ENCODE results near the gene THAP7. TPM values are rescaled to one million over a fixed set of nuclear protein-coding genes. Genes with fewer than 3 reads are reported as not detected.
A peak's percentile ranks its signal among the peaks of the same experiment; 100 is the strongest.

The THAP7 gene
- total and polyA plus RNA-seq, 2 donors (not counting 3 experiments of a cell fraction or from before 2014, with no cell fraction given) = 13.5 to 24.4 TPM

GRCh38 chr22:20999350-21000206 lies 2.3 kb downstream of the THAP7 start:
- dilution Hi-C loops (cut with MboI; ENCODE audit: extremely low pct_ligation_motif_present, low sequenced_read_pairs) = no loop called here
- Histone ChIP-seq H3K9ac (replicated peaks; ENCODE audit: extremely low read depth, insufficient read depth, low read length) (no peak overlapping the region), H3K9me1 (replicated peaks; ENCODE audit: control insufficient read depth, extremely low read depth, insufficient read depth, low read length) (no peaks in the 10 kb centered on the region), H3K79me2 (ENCODE audit: control insufficient read depth, insufficient read depth, low read length) (peaks cover 20% of the 10 kb centered on the region), H2AFZ (ENCODE audit: low read depth, low read length) (no peak overlapping the region), H3K36me3 (ENCODE audit: control insufficient read depth in 2 of 2, extremely low read depth in 1 of 2, insufficient read depth in 2 of 2, low read length in 2 of 2) (peaks cover 5 to 16% of the 10 kb centered on the region in 2 experiments), H3K4me1 (ENCODE audit: control insufficient read depth, extremely low read depth, insufficient read depth, low read length) (peaks cover 22% of the 10 kb centered on the region), H3K4me2 (ENCODE audit: insufficient read depth, low read length) (no peak overlapping the region), H3K4me3 (replicated peaks in 1 of 3; ENCODE audit: insufficient read depth in 1 of 3, low read depth in 1 of 3, low read length in 3 of 3) (no peak overlapping the region), H3K27ac (ENCODE audit: insufficient read depth, low read depth, low read length) (no peak overlapping the region), H3K9me3 (replicated peaks; ENCODE audit: control insufficient read depth, insufficient read depth, low read length) (no peaks in the 10 kb centered on the region), H3K27me3 (ENCODE audit: control insufficient read depth in 2 of 2, insufficient read depth in 2 of 2, low read length in 2 of 2) (no peaks in the 10 kb centered on the region), H4K20me1 (replicated peaks; ENCODE audit: control insufficient read depth, extremely low read depth, insufficient read depth, low read length) (no peaks in the 10 kb centered on the region)
- POLR2A ChIA-PET = interaction anchor here (0.8 to 1.5 kb wide), 2 partner anchors 17 to 18 kb away, joined by 3 to 6 read pairs; partner anchors contain the start of gene LZTR1
- FAIRE-seq = no peak
- TF ChIP-seq JUN (IDR thresholded peaks at IDR 0.05; ENCODE audit: borderline replicate concordance, insufficient read depth, insufficient read length, low read depth) (no peak), POLR2AphosphoS5 (IDR thresholded peaks at IDR 0.05; ENCODE audit: insufficient read depth, low read depth, low read length) (no peak), POLR2A (IDR thresholded peaks at IDR 0.05; ENCODE audit: low read depth, low read length) (peak; percentile 40)
- no peak for DNase-seq (ENCODE audit: low read depth, low spot score)
- CTCF ChIA-PET = interaction anchor here (1.4 kb wide), 1 partner anchor 17 kb away, joined by 3 read pairs; the partner anchor contains the start of gene LZTR1
- intact Hi-C loops (cut with micrococcal nuclease) = loop anchor here (2.0 to 5.0 kb wide), 2 partner anchors 83 to 112 kb away; partner anchors contain the start of gene CRKL
- no TSS peak for BruUV-seq (replicated peaks)

GRCh38 chr22:20998411-20999336 lies 3.2 kb downstream of the THAP7 start:
- Histone ChIP-seq H3K9me3 (replicated peaks; ENCODE audit: control insufficient read depth, insufficient read depth, low read length) (no peaks in the 10 kb centered on the region), H3K4me3 (replicated peaks in 1 of 3; ENCODE audit: insufficient read depth in 1 of 3, low read depth in 1 of 3, low read length in 3 of 3) (no peak overlapping the region), H3K4me1 (ENCODE audit: control insufficient read depth, extremely low read depth, insufficient read depth, low read length) (peaks cover 22% of the 10 kb centered on the region), H3K9me1 (replicated peaks; ENCODE audit: control insufficient read depth, extremely low read depth, insufficient read depth, low read length) (no peaks in the 10 kb centered on the region), H3K9ac (replicated peaks; ENCODE audit: extremely low read depth, insufficient read depth, low read length) (no peak overlapping the region), H3K79me2 (ENCODE audit: control insufficient read depth, insufficient read depth, low read length) (peaks cover 20% of the 10 kb centered on the region), H2AFZ (ENCODE audit: low read depth, low read length) (no peak overlapping the region), H3K27ac (ENCODE audit: insufficient read depth, low read depth, low read length) (no peak overlapping the region), H4K20me1 (replicated peaks; ENCODE audit: control insufficient read depth, extremely low read depth, insufficient read depth, low read length) (no peaks in the 10 kb centered on the region), H3K27me3 (ENCODE audit: control insufficient read depth in 2 of 2, insufficient read depth in 2 of 2, low read length in 2 of 2) (no peaks in the 10 kb centered on the region), H3K36me3 (ENCODE audit: control insufficient read depth in 2 of 2, extremely low read depth in 1 of 2, insufficient read depth in 2 of 2, low read length in 2 of 2) (peaks cover 5 to 19% of the 10 kb centered on the region in 2 experiments), H3K4me2 (ENCODE audit: insufficient read depth, low read length) (no peak overlapping the region)
- intact Hi-C loops (cut with micrococcal nuclease) (no loop called here), dilution Hi-C loops (cut with MboI; ENCODE audit: extremely low pct_ligation_motif_present, low sequenced_read_pairs) (no loop called here)
- CTCF ChIA-PET = interaction anchor here (1.4 kb wide), 1 partner anchor 17 kb away, joined by 3 read pairs; the partner anchor contains the start of gene LZTR1
- TF ChIP-seq MYC (IDR thresholded peaks at IDR 0.05; ENCODE audit: low read depth, low read length) (no peak), POLR2AphosphoS5 (IDR thresholded peaks at IDR 0.05; ENCODE audit: insufficient read depth, low read depth, low read length) (no peak), JUN (IDR thresholded peaks at IDR 0.05; ENCODE audit: borderline replicate concordance, insufficient read depth, insufficient read length, low read depth) (no peak), GATA2 (IDR thresholded peaks at IDR 0.05; ENCODE audit: insufficient read depth, insufficient read length, low read depth, low read length) (no peak), POLR2A (IDR thresholded peaks at IDR 0.05; ENCODE audit: low read depth, low read length) (no peak), EZH2 (IDR thresholded peaks at IDR 0.05; ENCODE audit: borderline replicate concordance, low read depth, low read length, severe bottlenecking) (no peak), FOS (IDR thresholded peaks at IDR 0.05; ENCODE audit: borderline replicate concordance, insufficient read depth, low read length) (no peak)
- TF ChIP-seq, protein P1, sequence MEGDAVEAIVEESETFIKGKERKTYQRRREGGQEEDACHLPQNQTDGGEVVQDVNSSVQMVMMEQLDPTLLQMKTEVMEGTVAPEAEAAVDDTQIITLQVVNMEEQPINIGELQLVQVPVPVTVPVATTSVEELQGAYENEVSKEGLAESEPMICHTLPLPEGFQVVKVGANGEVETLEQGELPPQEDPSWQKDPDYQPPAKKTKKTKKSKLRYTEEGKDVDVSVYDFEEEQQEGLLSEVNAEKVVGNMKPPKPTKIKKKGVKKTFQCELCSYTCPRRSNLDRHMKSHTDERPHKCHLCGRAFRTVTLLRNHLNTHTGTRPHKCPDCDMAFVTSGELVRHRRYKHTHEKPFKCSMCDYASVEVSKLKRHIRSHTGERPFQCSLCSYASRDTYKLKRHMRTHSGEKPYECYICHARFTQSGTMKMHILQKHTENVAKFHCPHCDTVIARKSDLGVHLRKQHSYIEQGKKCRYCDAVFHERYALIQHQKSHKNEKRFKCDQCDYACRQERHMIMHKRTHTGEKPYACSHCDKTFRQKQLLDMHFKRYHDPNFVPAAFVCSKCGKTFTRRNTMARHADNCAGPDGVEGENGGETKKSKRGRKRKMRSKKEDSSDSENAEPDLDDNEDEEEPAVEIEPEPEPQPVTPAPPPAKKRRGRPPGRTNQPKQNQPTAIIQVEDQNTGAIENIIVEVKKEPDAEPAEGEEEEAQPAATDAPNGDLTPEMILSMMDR (IDR thresholded peaks at IDR 0.05; ENCODE audit: extremely low read depth in 1 of 2, insufficient read depth in 1 of 2, low read depth in 1 of 2, low read length in 2 of 2) = no peak
- TF ChIP-seq, protein P2, sequence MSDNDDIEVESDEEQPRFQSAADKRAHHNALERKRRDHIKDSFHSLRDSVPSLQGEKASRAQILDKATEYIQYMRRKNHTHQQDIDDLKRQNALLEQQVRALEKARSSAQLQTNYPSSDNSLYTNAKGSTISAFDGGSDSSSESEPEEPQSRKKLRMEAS (IDR thresholded peaks at IDR 0.05; ENCODE audit: insufficient read depth, insufficient read length) = no peak
- POLR2A ChIA-PET = interaction anchor here (1.5 kb wide), 1 partner anchor 17 kb away, joined by 6 read pairs; the partner anchor contains the start of gene LZTR1
- FAIRE-seq = no peak
- BruUV-seq (replicated peaks) = no TSS peak
- DNase-seq (ENCODE audit: low read depth, low spot score) = no peak

Data from endothelial cell of umbilical vein (primary cell).